K562 (cell line): ENCODE results near the gene EXO5. TPM values are rescaled to one million over a fixed set of nuclear protein-coding genes. Genes with fewer than 3 reads are reported as not detected.

Experiments used
- ATF7 ChIP-seq: fragments of 450-650 bp; IDR thresholded peaks from 2 replicates; pipeline ENCODE4 v1.7.1; 2014; ENCODE audit warnings: mild to moderate bottlenecking, moderate library complexity
- CREB1 ChIP-seq, 2 experiments: sonication (generic) in 1 of 2; formaldehyde crosslinking in 1 of 2; IDR thresholded peaks; 2 replicates each; pipeline versions ENCODE4 v1.6.1 to v1.8.0; 2012 to 2022; ENCODE audit warnings: inconsistent platforms in 1 of 2, mild to moderate bottlenecking in 1 of 2, missing genetic modification reagents in 1 of 2, moderate library complexity in 1 of 2
- CREM ChIP-seq: IDR thresholded peaks from 2 replicates; pipeline ENCODE4 v1.6.1; 2014; ENCODE audit warnings: antibody characterized with exemption, low read depth
- ELF2 ChIP-seq: fragments of 250-450 bp; sonication (Bioruptor Pico); IDR thresholded peaks from 2 replicates; pipeline ENCODE4 v1.5.0; 2021; ENCODE audit warnings: mild to moderate bottlenecking
- EP400 ChIP-seq: fragments of 450-650 bp; IDR thresholded peaks from 2 replicates; pipeline ENCODE4 v1.6.1; 2017; ENCODE audit warnings: antibody characterized with exemption, mild to moderate bottlenecking, moderate library complexity
- ESRRA ChIP-seq: fragments of 450-650 bp; IDR thresholded peaks from 2 replicates; pipeline ENCODE4 v1.6.1; 2014; ENCODE audit warnings: low read depth, mild to moderate bottlenecking, moderate library complexity, borderline replicate concordance
- FOXP1 ChIP-seq: sonication (generic); formaldehyde crosslinking; IDR thresholded peaks from 2 replicates; pipeline ENCODE4 v1.8.0; 2022; ENCODE audit warnings: mild to moderate bottlenecking, missing genetic modification reagents
- GTF2F1 ChIP-seq: IDR thresholded peaks from 2 replicates; pipeline ENCODE4 v1.6.1; 2011; ENCODE audit warnings: low read depth, low read length, improper control_type of control experiment
- KDM5B ChIP-seq: fragments of 200-600 bp; sonication (generic); IDR thresholded peaks from 2 replicates; pipeline ENCODE4 v1.6.1; 2012; ENCODE audit warnings: low read depth, mild to moderate bottlenecking, moderate library complexity, low read length, control low read depth, inconsistent platforms; ENCODE audit not compliant: insufficient replicate concordance
- NFE2L1 ChIP-seq: fragments of 450-650 bp; IDR thresholded peaks from 2 replicates; pipeline ENCODE4 v1.6.1; 2016; ENCODE audit warnings: missing genetic modification characterization, low read depth, mild to moderate bottlenecking, missing compliant biosample characterization, moderate library complexity, borderline replicate concordance
- NRF1 ChIP-seq, 2 experiments: fragments of 450-650 bp; IDR thresholded peaks in 1 of 2; conservative IDR thresholded peaks in 1 of 2; 2 replicates each; pipeline ENCODE4 v1.6.1; 2014; ENCODE audit warnings: mild to moderate bottlenecking in 2 of 2
- RBFOX2 ChIP-seq: fragments of 200-400 bp; formaldehyde crosslinking; IDR thresholded peaks from 2 replicates; pipeline ENCODE4 v1.6.1; 2017; ENCODE audit warnings: low read depth, mild to moderate bottlenecking, low read length, moderate library complexity
- SMAD4 ChIP-seq: fragments of 250-450 bp; sonication (Bioruptor Pico); conservative IDR thresholded peaks from 2 replicates; pipeline ENCODE4 v1.8.0; 2021; ENCODE audit warnings: inconsistent platforms, mild to moderate bottlenecking, moderate library complexity
- SOX6 ChIP-seq: fragments of 450-650 bp; IDR thresholded peaks from 2 replicates; pipeline ENCODE4 v1.6.1; 2014; ENCODE audit warnings: mild to moderate bottlenecking
- TARDBP ChIP-seq: fragments of 450-650 bp; IDR thresholded peaks from 2 replicates; pipeline ENCODE4 v1.6.1; 2016
- TEAD4 ChIP-seq, 2 experiments: sonication (generic) in 1 of 2; formaldehyde crosslinking in 1 of 2; IDR thresholded peaks; 2 replicates each; pipeline versions ENCODE4 v1.6.1 to v1.8.0; 2012 to 2022; ENCODE audit warnings: borderline replicate concordance in 1 of 2, inconsistent platforms in 1 of 2, low read length in 1 of 2, mild to moderate bottlenecking in 1 of 2, missing genetic modification reagents in 1 of 2
- ZBTB7A ChIP-seq: IDR thresholded peaks from 2 replicates; pipeline ENCODE4 v1.6.1; 2011; ENCODE audit warnings: low read depth, mild to moderate bottlenecking, low read length, moderate library complexity, borderline replicate concordance; ENCODE audit not compliant: control insufficient read depth
- ZNF174 ChIP-seq: fragments of 250-450 bp; sonication (Bioruptor Pico); IDR thresholded peaks from 2 replicates; pipeline ENCODE4 v1.4.0; 2020; ENCODE audit warnings: mild to moderate bottlenecking
- ZNF253 ChIP-seq: fragments of 250-450 bp; sonication (Bioruptor Pico); conservative IDR thresholded peaks from 2 replicates; pipeline ENCODE4 v1.6.1; 2021; ENCODE audit warnings: mild to moderate bottlenecking
- ZSCAN29 ChIP-seq: fragments of 450-650 bp; IDR thresholded peaks from 2 replicates; pipeline ENCODE4 v1.6.1; 2017
- polyA plus RNA-seq, 8 experiments: library from polyadenylated mRNA; depleted of rRNA in 4 of 8; stranded (reverse) in 5 of 8; unstranded in 3 of 8; fragments of >200 nt; fragmentation: Nextera tagmentation in 2 of 8; fragmentation: Illumina TruSeq in 1 of 8; extraction: Ambion mirVana in 2 of 8; extraction: Trizol in 1 of 8; gene quantifications; 2 replicates each; pipeline versions ENCODE4 v1.2.1 to v1.2.3, GENCODE V29; 2011 to 2014; ENCODE audit warnings: inconsistent platforms in 1 of 8, missing spikeins in 1 of 8
- total RNA-seq, 7 experiments: library from RNA; depleted of rRNA in 6 of 7; stranded (reverse); fragments of >200 nt in 6 of 7; fragmentation: Illumina TruSeq in 2 of 7; extraction: Trizol in 2 of 7; gene quantifications; 2 replicates each; pipeline versions ENCODE4 v1.2.1 to v1.2.3, GENCODE V29; 2011 to 2021; ENCODE audit warnings: low replicate concordance in 1 of 7
- TF ChIP-seq, protein P1 (sequence below): fragments of 450-650 bp; formaldehyde crosslinking; IDR thresholded peaks from 2 replicates; pipeline ENCODE4 v1.4.0; 2020; ENCODE audit warnings: mild to moderate bottlenecking
- TF ChIP-seq, protein P2 (sequence below): fragments of 450-650 bp; formaldehyde crosslinking; IDR thresholded peaks from 2 replicates; pipeline ENCODE4 v1.4.0; 2020; ENCODE audit warnings: mild to moderate bottlenecking, moderate library complexity
- TF ChIP-seq, protein P3 (sequence below): fragments of 450-650 bp; formaldehyde crosslinking; IDR thresholded peaks from 2 replicates; pipeline ENCODE4 v1.4.0; 2020; ENCODE audit warnings: mild to moderate bottlenecking, moderate library complexity

EXO5 gene
- total and polyA plus RNA-seq, 9 of the 15 experiments (the other 6 are each of a cell fraction or from before 2014, with no cell fraction given), result 1.1 to 4.3 (median 2.8) TPM

GRCh38 chr1:40531381-40532061 lies 23.0 kb downstream of the EXO5 start, which contains the start of gene ZNF684 (continued):
- peak; percentile 64 for TF ChIP-seq ESRRA
- no peak for TF ChIP-seq TARDBP
- TF ChIP-seq ZBTB7A, result no peak
- TF ChIP-seq, protein P1, sequence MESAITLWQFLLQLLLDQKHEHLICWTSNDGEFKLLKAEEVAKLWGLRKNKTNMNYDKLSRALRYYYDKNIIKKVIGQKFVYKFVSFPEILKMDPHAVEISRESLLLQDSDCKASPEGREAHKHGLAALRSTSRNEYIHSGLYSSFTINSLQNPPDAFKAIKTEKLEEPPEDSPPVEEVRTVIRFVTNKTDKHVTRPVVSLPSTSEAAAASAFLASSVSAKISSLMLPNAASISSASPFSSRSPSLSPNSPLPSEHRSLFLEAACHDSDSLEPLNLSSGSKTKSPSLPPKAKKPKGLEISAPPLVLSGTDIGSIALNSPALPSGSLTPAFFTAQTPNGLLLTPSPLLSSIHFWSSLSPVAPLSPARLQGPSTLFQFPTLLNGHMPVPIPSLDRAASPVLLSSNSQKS (CRISPR knock-in tag), result no peak
- no peak; the same call in 1 of the 2 replicates for TF ChIP-seq SMAD4
- TF ChIP-seq, protein P2, sequence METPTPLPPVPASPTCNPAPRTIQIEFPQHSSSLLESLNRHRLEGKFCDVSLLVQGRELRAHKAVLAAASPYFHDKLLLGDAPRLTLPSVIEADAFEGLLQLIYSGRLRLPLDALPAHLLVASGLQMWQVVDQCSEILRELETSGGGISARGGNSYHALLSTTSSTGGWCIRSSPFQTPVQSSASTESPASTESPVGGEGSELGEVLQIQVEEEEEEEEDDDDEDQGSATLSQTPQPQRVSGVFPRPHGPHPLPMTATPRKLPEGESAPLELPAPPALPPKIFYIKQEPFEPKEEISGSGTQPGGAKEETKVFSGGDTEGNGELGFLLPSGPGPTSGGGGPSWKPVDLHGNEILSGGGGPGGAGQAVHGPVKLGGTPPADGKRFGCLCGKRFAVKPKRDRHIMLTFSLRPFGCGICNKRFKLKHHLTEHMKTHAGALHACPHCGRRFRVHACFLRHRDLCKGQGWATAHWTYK (CRISPR knock-in tag), result peak; percentile 63; the same call in 1 of the 2 replicates
- peak; percentile 74; the same call in 1 of the 2 replicates for TF ChIP-seq ELF2 (CRISPR knock-in tag)
- no peak for TF ChIP-seq ZSCAN29
- peak; percentile 86 for TF ChIP-seq RBFOX2
- TF ChIP-seq ZNF253 (CRISPR knock-in tag), result no peak
- TF ChIP-seq ATF7, result peak; percentile 94
- TF ChIP-seq CREB1 (IDR thresholded peaks at IDR 0.05), result peak; percentile 85
- TF ChIP-seq CREB1 (CRISPR knock-in tag; IDR thresholded peaks at IDR 0.05), result peak; percentile 85
- TF ChIP-seq, protein P3, sequence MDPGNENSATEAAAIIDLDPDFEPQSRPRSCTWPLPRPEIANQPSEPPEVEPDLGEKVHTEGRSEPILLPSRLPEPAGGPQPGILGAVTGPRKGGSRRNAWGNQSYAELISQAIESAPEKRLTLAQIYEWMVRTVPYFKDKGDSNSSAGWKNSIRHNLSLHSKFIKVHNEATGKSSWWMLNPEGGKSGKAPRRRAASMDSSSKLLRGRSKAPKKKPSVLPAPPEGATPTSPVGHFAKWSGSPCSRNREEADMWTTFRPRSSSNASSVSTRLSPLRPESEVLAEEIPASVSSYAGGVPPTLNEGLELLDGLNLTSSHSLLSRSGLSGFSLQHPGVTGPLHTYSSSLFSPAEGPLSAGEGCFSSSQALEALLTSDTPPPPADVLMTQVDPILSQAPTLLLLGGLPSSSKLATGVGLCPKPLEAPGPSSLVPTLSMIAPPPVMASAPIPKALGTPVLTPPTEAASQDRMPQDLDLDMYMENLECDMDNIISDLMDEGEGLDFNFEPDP (CRISPR knock-in tag), result no peak
- TF ChIP-seq TEAD4 (IDR thresholded peaks at IDR 0.05; ENCODE audit: low read length), result peak; percentile 24; the same call in 1 of the 2 replicates
- no peak for TF ChIP-seq TEAD4 (CRISPR knock-in tag; IDR thresholded peaks at IDR 0.05; ENCODE audit: borderline replicate concordance)
- peak; percentile 78 to 84 for TF ChIP-seq NRF1 (conservative IDR thresholded peaks at IDR 0.05 in 1 of 2, IDR thresholded peaks at IDR 0.05 in 1 of 2)
- TF ChIP-seq CREM, result peak; percentile 95
- no peak; the same call in 1 of the 2 replicates for TF ChIP-seq SOX6
- TF ChIP-seq FOXP1, result peak; percentile 68; the same call in 1 of the 2 replicates
- TF ChIP-seq EP400, result peak; percentile 63
- TF ChIP-seq NFE2L1, result no peak
- no peak for TF ChIP-seq ZNF174 (CRISPR knock-in tag)
- TF ChIP-seq GTF2F1, result peak; percentile 52; the same call in 1 of the 2 replicates
- TF ChIP-seq KDM5B, result peak; percentile 95
